ENCODE measurements around the gene CABYR. TPM values are rescaled to one million over a fixed set of nuclear protein-coding genes. Genes with fewer than 3 reads are reported as not detected.

The CABYR gene
- total RNA-seq, 2 donors from 2014 or later, result 13.2 to 39.5 TPM

GRCh38 chr18:24094561-24094960 lies 44.3 kb upstream of the CABYR start:
- Histone ChIP-seq H3K27ac (no peak overlapping the region), H3K36me3 (no peaks in the 10 kb centered on the region), H3K27me3 (replicated peaks; ENCODE audit: insufficient read depth) (no peaks in the 10 kb centered on the region), H3K9me3 (no peaks in the 10 kb centered on the region), H3K4me3 (no peak overlapping the region), H3K4me1 (replicated peaks) (no peaks in the 10 kb centered on the region)
- intact Hi-C loops (cut with DNase I), result no loop called here
- no peak for DNase-seq (ENCODE audit: low spot score)
- TF ChIP-seq POLR2A (IDR thresholded peaks at IDR 0.05), result no peak
- TF ChIP-seq POLR2AphosphoS5 (IDR thresholded peaks at IDR 0.05), result no peak
- TF ChIP-seq CTCF (IDR thresholded peaks at IDR 0.05), result no peak

- no peak overlapping the region for H3K4me3 ChIP-seq
- TF ChIP-seq POLR2AphosphoS5 (IDR thresholded peaks at IDR 0.05) (no peak), POLR2A (IDR thresholded peaks at IDR 0.05) (no peak), CTCF (IDR thresholded peaks at IDR 0.05) (no peak)
- intact Hi-C loops (cut with DNase I), result no loop called here
- WGBS, result 97% methylated on average over 1 of the region's 1 CpG
- H3K27ac ChIP-seq, result no peak overlapping the region
- no peaks in the 10 kb centered on the region for H3K9me3 ChIP-seq
- DNase-seq (ENCODE audit: low spot score), result no peak
- no peaks in the 10 kb centered on the region for H3K36me3 ChIP-seq
- H3K4me1 ChIP-seq (replicated peaks), result no peaks in the 10 kb centered on the region
- no peaks in the 10 kb centered on the region for H3K27me3 ChIP-seq (replicated peaks; ENCODE audit: insufficient read depth)
These were observed 42.9 kb upstream of the CABYR start for GRCh38 chr18:24095976-24096375.

GRCh38 chr18:24103320-24104021 lies 35.4 kb upstream of the CABYR start:
- DNase-seq (ENCODE audit: low spot score), result no peak
- WGBS, result 69% methylated on average over 6 of the region's 6 CpGs
- intact Hi-C loops (cut with DNase I), result no loop called here
- no peak overlapping the region for H3K4me3 ChIP-seq
- H3K36me3 ChIP-seq, result no peaks in the 10 kb centered on the region
- no peaks in the 10 kb centered on the region for H3K9me3 ChIP-seq
- no peaks in the 10 kb centered on the region for H3K27me3 ChIP-seq (replicated peaks; ENCODE audit: insufficient read depth)
- H3K4me1 ChIP-seq (replicated peaks), result no peaks in the 10 kb centered on the region
- no peak overlapping the region for H3K27ac ChIP-seq
- TF ChIP-seq POLR2AphosphoS5 (IDR thresholded peaks at IDR 0.05), result no peak
- no peak for TF ChIP-seq CTCF (IDR thresholded peaks at IDR 0.05)
- TF ChIP-seq POLR2A (IDR thresholded peaks at IDR 0.05), result no peak

GRCh38 chr18:24104486-24104885 lies 34.4 kb upstream of the CABYR start:
- 81% methylated on average over 4 of the region's 4 CpGs for WGBS
- intact Hi-C loops (cut with DNase I), result no loop called here
- H3K27me3 ChIP-seq (replicated peaks; ENCODE audit: insufficient read depth), result no peaks in the 10 kb centered on the region
- TF ChIP-seq POLR2AphosphoS5 (IDR thresholded peaks at IDR 0.05), result no peak
- H3K36me3 ChIP-seq, result no peaks in the 10 kb centered on the region
- H3K9me3 ChIP-seq, result no peaks in the 10 kb centered on the region
- H3K4me3 ChIP-seq, result no peak overlapping the region
- H3K27ac ChIP-seq, result no peak overlapping the region
- DNase-seq (ENCODE audit: low spot score), result no peak
- H3K4me1 ChIP-seq (replicated peaks), result no peaks in the 10 kb centered on the region

GRCh38 chr18:24108641-24109040 lies 30.2 kb upstream of the CABYR start:
- intact Hi-C loops (cut with DNase I), result no loop called here

More at GRCh38 chr18:24108641-24109040, 30.2 kb upstream of the CABYR start:
- no peaks in the 10 kb centered on the region for H3K9me3 ChIP-seq
- TF ChIP-seq POLR2A (IDR thresholded peaks at IDR 0.05), result no peak
- no peak for TF ChIP-seq POLR2AphosphoS5 (IDR thresholded peaks at IDR 0.05)
- TF ChIP-seq CTCF (IDR thresholded peaks at IDR 0.05), result no peak
- no peaks in the 10 kb centered on the region for H3K27me3 ChIP-seq (replicated peaks; ENCODE audit: insufficient read depth)
- no peak overlapping the region for H3K27ac ChIP-seq
- no peaks in the 10 kb centered on the region for H3K36me3 ChIP-seq
- no peak for DNase-seq (ENCODE audit: low spot score)
- no peaks in the 10 kb centered on the region for H3K4me1 ChIP-seq (replicated peaks)
- 49% methylated on average over 1 of the region's 1 CpG for WGBS
- no peak overlapping the region for H3K4me3 ChIP-seq
